GM12874 (cell line): ENCODE data around the gene DPCD.

Experiments
- CTCF ChIP-seq: IDR thresholded peaks from 2 replicates; pipeline ENCODE4 v1.5.1; 2011; ENCODE audit warnings: low read depth, mild to moderate bottlenecking, control low read depth, low read length, moderate library complexity; ENCODE audit not compliant: insufficient read depth

Gene DPCD

GRCh38 chr10:101639141-101639900 is 51.2 kb downstream of the DPCD start:
- no peak for TF ChIP-seq CTCF

GRCh38 chr10:101643546-101643945 is 55.4 kb downstream of the DPCD start:
- no peak for TF ChIP-seq CTCF

GRCh38 chr10:101644002-101644401 is 55.9 kb downstream of the DPCD start:
- no peak for TF ChIP-seq CTCF

GRCh38 chr10:101645659-101646058 is 57.5 kb downstream of the DPCD start:
- no peak for TF ChIP-seq CTCF

GRCh38 chr10:101646364-101646763 is 58.2 kb downstream of the DPCD start:
- no peak for TF ChIP-seq CTCF

GRCh38 chr10:101647255-101647654 is 59.1 kb downstream of the DPCD start:
- TF ChIP-seq CTCF = no peak

GRCh38 chr10:101649525-101650085 is 61.5 kb downstream of the DPCD start:
- no peak for TF ChIP-seq CTCF
